HG03095 (cell line): ENCODE measurements around the gene KCNH5.

Experiments used
- ATAC-seq: cut with Tn5 transposase; IDR thresholded peaks from one replicate; pipeline ENCODE4 v1.9.1; 2021; ENCODE audit warnings: moderate library complexity; ENCODE audit not compliant: unreplicated experiment

The KCNH5 gene, protein sequence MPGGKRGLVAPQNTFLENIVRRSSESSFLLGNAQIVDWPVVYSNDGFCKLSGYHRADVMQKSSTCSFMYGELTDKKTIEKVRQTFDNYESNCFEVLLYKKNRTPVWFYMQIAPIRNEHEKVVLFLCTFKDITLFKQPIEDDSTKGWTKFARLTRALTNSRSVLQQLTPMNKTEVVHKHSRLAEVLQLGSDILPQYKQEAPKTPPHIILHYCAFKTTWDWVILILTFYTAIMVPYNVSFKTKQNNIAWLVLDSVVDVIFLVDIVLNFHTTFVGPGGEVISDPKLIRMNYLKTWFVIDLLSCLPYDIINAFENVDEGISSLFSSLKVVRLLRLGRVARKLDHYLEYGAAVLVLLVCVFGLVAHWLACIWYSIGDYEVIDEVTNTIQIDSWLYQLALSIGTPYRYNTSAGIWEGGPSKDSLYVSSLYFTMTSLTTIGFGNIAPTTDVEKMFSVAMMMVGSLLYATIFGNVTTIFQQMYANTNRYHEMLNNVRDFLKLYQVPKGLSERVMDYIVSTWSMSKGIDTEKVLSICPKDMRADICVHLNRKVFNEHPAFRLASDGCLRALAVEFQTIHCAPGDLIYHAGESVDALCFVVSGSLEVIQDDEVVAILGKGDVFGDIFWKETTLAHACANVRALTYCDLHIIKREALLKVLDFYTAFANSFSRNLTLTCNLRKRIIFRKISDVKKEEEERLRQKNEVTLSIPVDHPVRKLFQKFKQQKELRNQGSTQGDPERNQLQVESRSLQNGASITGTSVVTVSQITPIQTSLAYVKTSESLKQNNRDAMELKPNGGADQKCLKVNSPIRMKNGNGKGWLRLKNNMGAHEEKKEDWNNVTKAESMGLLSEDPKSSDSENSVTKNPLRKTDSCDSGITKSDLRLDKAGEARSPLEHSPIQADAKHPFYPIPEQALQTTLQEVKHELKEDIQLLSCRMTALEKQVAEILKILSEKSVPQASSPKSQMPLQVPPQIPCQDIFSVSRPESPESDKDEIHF

GRCh38 chr14:63045234-63045611, at the start of gene KCNH5:
TSS of gene KCNH5 (minus strand) at chr14:63045458. CDS start at chr14:63045186, 272 bp downstream.
- ATAC-seq, result no peak

GRCh38 chr14:63091394-63091996, 46.2 kb upstream of the KCNH5 start:
- ATAC-seq, result no peak

DNA sequence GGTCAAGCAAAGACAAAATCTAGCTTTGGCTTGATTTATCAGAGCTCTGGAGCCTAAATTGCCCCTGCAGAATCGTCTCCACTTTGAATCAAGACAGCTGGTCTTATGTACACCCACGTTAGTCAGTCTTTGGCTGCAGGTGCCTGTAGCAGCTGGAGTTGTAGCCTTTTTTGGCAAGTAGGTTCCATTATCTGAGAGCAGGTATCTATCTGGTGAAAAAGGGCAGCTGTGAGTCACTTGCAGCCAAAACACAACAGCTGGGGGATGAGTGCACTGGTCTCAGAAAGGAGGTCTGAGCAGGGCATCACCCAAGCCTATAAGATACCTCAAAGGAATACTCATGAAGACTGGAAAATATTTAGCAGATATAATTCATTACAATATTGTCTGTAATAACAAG, 43.6 kb upstream of the KCNH5 start:
- no peak for ATAC-seq

- no peak for ATAC-seq
Observed at GRCh38 chr14:63078569-63078968, 33.3 kb upstream of the KCNH5 start.

GRCh38 chr14:63076488-63076887, 31.2 kb upstream of the KCNH5 start:
- no peak for ATAC-seq

GRCh38 chr14:63055631-63056030, 10.4 kb upstream of the KCNH5 start:
- ATAC-seq, result no peak

DNA sequence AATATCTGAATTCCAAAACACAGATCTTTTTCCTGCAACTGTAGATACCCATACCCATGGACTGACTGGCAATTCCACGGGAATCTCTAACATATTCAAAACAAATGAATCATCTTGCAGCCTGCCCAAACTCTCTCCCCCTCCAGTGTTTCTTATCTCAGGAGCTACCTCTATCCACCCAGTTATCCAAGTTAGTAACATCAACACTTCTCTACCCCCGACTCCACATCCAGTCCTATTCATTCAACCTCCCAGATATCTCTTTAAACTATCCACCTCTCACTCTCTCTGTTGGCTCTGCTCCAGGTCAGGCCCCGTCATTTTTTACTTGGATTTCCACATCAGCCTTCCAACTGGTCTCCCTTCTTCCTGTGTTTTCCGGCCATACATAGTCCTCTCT, 6.7 kb upstream of the KCNH5 start:
- ATAC-seq, result no peak

- no peak for ATAC-seq
Observed at GRCh38 chr14:63051301-63051700, 6.0 kb upstream of the KCNH5 start.

DNA sequence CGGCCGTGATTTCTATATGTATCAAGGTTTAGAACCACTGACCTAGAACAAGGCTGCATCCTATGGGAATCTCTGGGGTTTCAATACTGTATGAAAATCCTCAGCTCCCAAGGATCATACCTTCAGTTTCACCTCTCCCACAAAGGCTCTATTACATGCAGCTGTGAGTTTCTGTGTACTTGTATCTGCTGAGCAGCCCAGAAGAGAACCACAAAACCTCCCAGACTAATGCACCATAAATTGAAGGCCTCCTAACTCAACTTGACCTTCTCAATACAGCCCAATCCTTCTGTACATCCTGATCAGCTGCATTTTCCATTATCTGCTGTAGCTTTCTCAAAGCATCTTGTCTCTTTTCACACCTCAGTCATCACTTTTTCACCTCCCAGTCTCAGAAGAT, 5.4 kb upstream of the KCNH5 start:
- no peak for ATAC-seq

DNA sequence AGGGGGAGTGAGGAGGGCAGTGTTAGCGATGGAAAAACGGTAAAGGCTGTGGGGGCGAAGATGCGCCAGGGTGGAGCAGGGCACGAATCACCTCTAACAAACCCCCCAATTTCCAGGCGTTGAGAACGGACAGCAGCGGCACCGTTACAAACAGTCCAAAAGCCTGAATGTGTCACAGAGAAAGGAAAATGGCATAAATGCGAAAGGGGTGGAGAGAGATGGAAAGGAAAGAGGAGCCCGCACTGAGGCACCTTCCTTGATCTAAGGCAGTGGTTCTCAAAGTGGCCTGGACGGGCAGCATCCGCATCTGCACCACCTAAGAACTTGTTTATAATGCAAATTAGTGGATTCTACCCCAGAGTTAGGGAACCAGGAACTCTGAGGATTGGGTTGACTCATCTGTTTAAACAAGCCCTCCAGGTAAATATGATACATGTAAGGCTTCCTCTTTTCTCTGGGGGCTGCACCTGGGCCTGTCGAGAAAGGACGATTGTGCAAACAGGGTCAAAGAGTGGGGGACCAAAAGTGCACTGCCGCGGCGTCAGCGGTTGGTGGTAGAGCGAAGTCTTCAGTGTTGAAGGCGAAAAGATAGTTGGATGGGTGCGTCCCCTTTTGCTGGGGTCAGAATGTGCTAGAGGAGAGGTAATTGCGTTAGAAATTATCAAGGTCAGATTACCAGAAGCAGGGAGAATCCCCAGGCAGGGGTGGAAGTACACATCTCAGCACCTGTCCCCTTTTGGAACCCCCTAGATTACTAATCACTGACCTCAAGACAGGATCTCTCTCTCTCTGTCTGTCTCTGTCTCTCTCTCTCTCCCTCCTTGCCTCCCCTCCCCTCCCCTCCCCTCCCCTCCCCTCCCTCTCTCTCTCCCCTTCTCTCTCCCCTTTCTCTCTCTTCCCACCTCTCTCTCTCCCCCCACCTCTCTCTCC, 1.3 kb upstream of the KCNH5 start:
- no peak for ATAC-seq

- ATAC-seq, result no peak
Observed at GRCh38 chr14:63045612-63046320, 508 bp upstream of the KCNH5 start.

- ATAC-seq, result no peak
Observed at GRCh38 chr14:63039866-63040265, 5.4 kb downstream of the KCNH5 start.

- no peak for ATAC-seq
Observed at GRCh38 chr14:63032641-63033040, 12.6 kb downstream of the KCNH5 start.

GRCh38 chr14:63032076-63032475, 13.2 kb downstream of the KCNH5 start:
- no peak for ATAC-seq

DNA sequence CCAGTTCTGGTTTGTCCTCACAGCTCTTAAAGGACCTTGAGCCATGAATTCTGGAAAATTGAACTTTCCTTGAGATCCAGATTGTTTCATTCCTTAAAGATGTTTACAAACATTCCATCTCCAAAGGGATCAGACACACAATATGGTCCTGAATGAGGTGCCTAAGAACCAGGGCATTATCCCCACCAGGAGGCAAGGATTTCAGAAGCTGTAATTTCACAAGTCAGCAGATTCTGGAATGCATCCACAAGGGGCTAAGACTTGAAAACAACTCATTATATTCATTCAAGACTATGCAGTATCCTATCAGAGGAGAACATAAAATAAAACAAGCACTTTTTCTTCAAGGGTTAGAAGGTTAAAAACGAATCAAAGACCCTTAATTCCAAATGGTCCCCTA, 15.1 kb downstream of the KCNH5 start:
- ATAC-seq, result no peak

DNA sequence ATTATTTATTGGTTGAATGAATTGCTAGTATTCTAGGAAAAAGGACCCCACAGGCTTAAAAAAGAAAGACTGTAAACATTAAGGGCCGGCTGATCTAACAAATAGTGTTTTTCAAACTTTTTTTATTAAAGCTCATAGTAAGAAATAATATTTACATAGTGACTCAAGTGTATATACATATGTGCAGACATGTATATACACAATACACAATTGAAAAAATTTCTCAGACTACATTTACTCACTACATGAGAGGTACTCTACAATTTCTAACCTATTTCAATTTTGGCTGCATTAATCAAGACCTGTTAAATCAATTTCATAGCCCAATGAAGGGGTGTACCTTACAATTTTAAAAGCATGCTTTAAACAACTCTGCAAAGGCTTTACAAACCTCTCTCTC, 17.5 kb downstream of the KCNH5 start:
- ATAC-seq, result no peak

DNA sequence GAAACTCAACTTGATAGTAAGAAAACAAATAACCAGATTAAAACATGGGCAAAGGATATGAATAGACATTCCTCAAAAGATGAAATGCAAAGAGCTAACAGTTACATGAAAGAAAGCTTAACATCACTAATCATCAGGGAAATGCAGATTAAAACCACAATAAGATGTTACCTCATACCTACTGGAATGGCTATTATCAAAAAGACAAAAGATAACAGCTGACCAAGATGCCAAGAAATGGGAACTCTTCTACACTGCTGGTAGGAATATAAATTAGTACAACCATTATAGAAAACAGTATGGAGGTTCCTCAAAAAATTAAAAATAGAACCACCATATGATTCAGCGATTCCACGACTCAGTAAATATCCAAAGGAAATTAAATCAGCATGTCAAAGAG, 18.8 kb downstream of the KCNH5 start:
- no peak for ATAC-seq

- ATAC-seq, result no peak
Observed at GRCh38 chr14:63014621-63015020, 30.6 kb downstream of the KCNH5 start.

- ATAC-seq, result no peak
Observed at GRCh38 chr14:63012171-63012570, 33.1 kb downstream of the KCNH5 start.

DNA sequence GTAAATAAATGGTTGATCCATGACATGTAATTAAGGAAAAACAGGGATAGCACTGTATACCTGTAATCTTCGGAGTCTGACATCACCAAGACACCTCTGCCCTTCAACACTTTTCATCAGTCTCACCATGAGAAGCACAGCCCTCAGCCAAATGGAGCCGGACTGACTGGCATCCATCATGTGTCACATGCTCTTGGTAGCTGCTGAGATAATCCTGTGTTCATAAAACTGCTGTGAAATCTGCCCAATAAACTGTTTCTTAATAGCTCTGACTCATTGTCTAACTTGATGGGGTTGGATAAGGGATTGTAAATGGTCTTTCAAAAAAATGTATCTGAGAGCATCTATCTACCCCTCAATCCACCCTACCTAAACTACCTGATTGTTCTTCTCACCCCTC, 33.6 kb downstream of the KCNH5 start:
- ATAC-seq, result no peak
